Progenitor cell of endocrine pancreas (in vitro differentiated cells): Measurements from ENCODE around the gene CD164L2. TPM values are rescaled to one million over a fixed set of nuclear protein-coding genes. Genes with fewer than 3 reads are reported as not detected.
A peak's percentile ranks its signal among the peaks of the same experiment; 100 is the strongest.

Source experiments
- DNase-seq: peaks from one replicate; pipeline ENCODE4 v3.0.0; 2021; ENCODE audit warnings: low spot score; ENCODE audit not compliant: unreplicated experiment
- H3K27ac Mint-ChIP-seq: 2 replicates; pipeline ENCODE4 v1.8.0; 2021; ENCODE audit warnings: mild to moderate bottlenecking, moderate library complexity, mixed read lengths
- H3K27me3 Mint-ChIP-seq: 2 replicates; pipeline ENCODE4 v1.8.0; 2021; ENCODE audit warnings: mixed read lengths
- H3K36me3 Mint-ChIP-seq: 2 replicates; pipeline ENCODE4 v1.8.0; 2022; ENCODE audit warnings: mixed read lengths; ENCODE audit not compliant: insufficient read depth
- H3K4me1 Mint-ChIP-seq: 2 replicates; pipeline ENCODE4 v1.8.0; 2021; ENCODE audit warnings: low read depth, mixed read lengths
- H3K4me3 Mint-ChIP-seq: 2 replicates; pipeline ENCODE4 v1.8.0; 2021; ENCODE audit warnings: low read depth, mild to moderate bottlenecking, moderate library complexity, mixed read lengths
- H3K9me3 Mint-ChIP-seq: 2 replicates; pipeline ENCODE4 v1.8.0; 2021; ENCODE audit warnings: low read depth, mixed read lengths
- CTCF ChIP-seq: fragments of 200-600 bp; sonication (generic); IDR thresholded peaks from one replicate; pipeline ENCODE4 v1.5.0; 2021; ENCODE audit warnings: antibody characterized with exemption, mild to moderate bottlenecking; ENCODE audit not compliant: unreplicated experiment
- total RNA-seq: library from RNA; stranded (reverse); gene quantifications from 2 replicates; pipeline ENCODE4 v1.2.1, GENCODE V29; 2021

The CD164L2 gene
- total RNA-seq, 1 donor from 2014 or later = not detected

GRCh38 chr1:27333717-27334279 lies 49.3 kb downstream of the CD164L2 start:
- Mint-ChIP-seq H3K4me3 (no peak overlapping the region), H3K4me1 (no peaks in the 10 kb centered on the region)
- DNase-seq = no peak

GRCh38 chr1:27332536-27333281 lies 50.4 kb downstream of the CD164L2 start:
- Mint-ChIP-seq H3K4me3 (no peak overlapping the region), H3K36me3 (peaks cover 4% of the 10 kb centered on the region), H3K9me3 (no peaks in the 10 kb centered on the region), H3K4me1 (no peaks in the 10 kb centered on the region), H3K27ac (peak overlapping the region; percentile 13), H3K27me3 (no peaks in the 10 kb centered on the region)
- DNase-seq = peak; percentile 45
- peak; percentile 77 for TF ChIP-seq CTCF

More at GRCh38 chr1:27333717-27334279, 49.3 kb downstream of the CD164L2 start:
- Mint-ChIP-seq H3K27ac (no peak overlapping the region), H3K9me3 (no peaks in the 10 kb centered on the region), H3K36me3 (peaks cover 1% of the 10 kb centered on the region), H3K27me3 (no peaks in the 10 kb centered on the region)
- no peak for TF ChIP-seq CTCF

GRCh38 chr1:27331922-27332321 lies 51.2 kb downstream of the CD164L2 start:
- no peak for TF ChIP-seq CTCF
- no peak overlapping the region for H3K4me3 Mint-ChIP-seq
- DNase-seq = no peak
- H3K4me1 Mint-ChIP-seq = no peaks in the 10 kb centered on the region
- no peaks in the 10 kb centered on the region for H3K9me3 Mint-ChIP-seq
- H3K36me3 Mint-ChIP-seq = peaks cover 4% of the 10 kb centered on the region
- H3K27me3 Mint-ChIP-seq = no peaks in the 10 kb centered on the region
- H3K27ac Mint-ChIP-seq = no peak overlapping the region

- Mint-ChIP-seq H3K27me3 (no peaks in the 10 kb centered on the region), H3K4me1 (no peaks in the 10 kb centered on the region), H3K27ac (no peak overlapping the region), H3K9me3 (no peaks in the 10 kb centered on the region), H3K36me3 (peaks cover 2% of the 10 kb centered on the region), H3K4me3 (no peak overlapping the region)
- DNase-seq = no peak
- no peak for TF ChIP-seq CTCF
Observed at GRCh38 chr1:27331426-27331825, 51.7 kb downstream of the CD164L2 start.

GRCh38 chr1:27330786-27331185 lies 52.3 kb downstream of the CD164L2 start:
- TF ChIP-seq CTCF = no peak
- Mint-ChIP-seq H3K27me3 (no peaks in the 10 kb centered on the region), H3K27ac (no peak overlapping the region), H3K36me3 (peaks cover 4% of the 10 kb centered on the region), H3K4me3 (no peak overlapping the region), H3K4me1 (no peaks in the 10 kb centered on the region), H3K9me3 (no peaks in the 10 kb centered on the region)
- DNase-seq = no peak

Other genes starting within 250 kb of the CD164L2 start
- 19.6 and 23.3 TPM in 2 replicates for gene SLC9A1, start 228.2 kb downstream of the CD164L2 start, total RNA-seq
- 51.4 and 53.8 TPM in 2 replicates for gene WDTC1, start 148.7 kb downstream of the CD164L2 start, total RNA-seq
- 37.1 and 38.4 TPM in 2 replicates for gene TMEM222, start 61.2 kb downstream of the CD164L2 start, total RNA-seq
- 9.4 and 15.5 TPM in 2 replicates for gene SYTL1, start 41.3 kb downstream of the CD164L2 start, total RNA-seq
- gene MAP3K6, start 16.4 kb downstream of the CD164L2 start, total RNA-seq = 1.1 and 1.8 TPM in 2 replicates
- gene FCN3, start 8.5 kb downstream of the CD164L2 start, total RNA-seq = not detected in 2 replicates
- 1.00 and 1.1 TPM in 2 replicates for gene GPR3, start 9.3 kb upstream of the CD164L2 start, total RNA-seq
- 74.6 and 76.9 TPM in 2 replicates for gene WASF2, start 106.8 kb upstream of the CD164L2 start, total RNA-seq
- gene AHDC1, start 220.8 kb upstream of the CD164L2 start, total RNA-seq = 53.3 and 56.3 TPM in 2 replicates